Vagina (tissue), 2 donors: Measurements from ENCODE around the gene CD200R1. TPM values are rescaled to one million over a fixed set of nuclear protein-coding genes. Genes with fewer than 3 reads are reported as not detected.

Source experiments
- DNase-seq, 2 donors: peaks; one replicate each; pipeline ENCODE4 v3.0.0-alpha.2; 2017; ENCODE audit errors: extremely low spot score in 2 of 2
- H3K27ac ChIP-seq: fragments of 200-600 bp; sonication (generic); one replicate; pipeline ENCODE4 v1.5.1; 2019
- H3K27me3 ChIP-seq: fragments of 200-600 bp; sonication (generic); one replicate; pipeline ENCODE4 v1.5.1; 2019
- H3K36me3 ChIP-seq, 2 donors: fragments of 200-600 bp; sonication (generic); one replicate each; pipeline ENCODE4 v1.5.1; 2017 to 2019
- H3K4me1 ChIP-seq: fragments of 200-600 bp; sonication (generic); one replicate; pipeline ENCODE4 v1.5.1; 2019
- H3K4me3 ChIP-seq, 2 donors: fragments of 200-600 bp; sonication (generic); 1 replicate in 1 of 2; 2 replicates in 1 of 2; pipeline ENCODE4 v1.5.1; 2016 to 2019
- H3K9me3 ChIP-seq: fragments of 200-600 bp; sonication (generic); one replicate; pipeline ENCODE4 v1.5.1; 2019
- POLR2A ChIP-seq, 2 donors: fragments of 450-650 bp; IDR thresholded peaks; one replicate each; pipeline ENCODE4 v1.6.1; 2017; ENCODE audit warnings: antibody characterized with exemption in 2 of 2, mild to moderate bottlenecking in 2 of 2, moderate library complexity in 2 of 2
- POLR2AphosphoS5 ChIP-seq, 2 donors: sonication (generic); formaldehyde crosslinking; IDR thresholded peaks; one replicate each; pipeline ENCODE4 v1.9.0; 2017; ENCODE audit warnings: antibody characterized with exemption in 2 of 2, mild to moderate bottlenecking in 2 of 2, low read depth in 1 of 2; ENCODE audit not compliant: insufficient read depth in 1 of 2
- intact Hi-C: fragments of 100-400 bp; cut with DNase I; formaldehyde crosslinking; loops from one replicate; pipeline ENCODE4 v1.15.1; 2023
- total RNA-seq: library from RNA; depleted of rRNA; stranded (reverse); fragments of >200 nt; gene quantifications from one replicate; pipeline ENCODE4 v1.2.3, GENCODE V29; 2016
- TF ChIP-seq, protein P1 (sequence below), 3 experiments: fragments of 450-650 bp in 2 of 3; fragments of 200-600 bp in 1 of 3; sonication (generic) in 1 of 3; IDR thresholded peaks; one replicate each; pipeline ENCODE4 v1.5.1; 2017 to 2019; ENCODE audit warnings: antibody characterized with exemption in 3 of 3, mild to moderate bottlenecking in 2 of 3, moderate library complexity in 2 of 3

CD200R1 gene
- total RNA-seq, 1 donor from 2014 or later = 0.49 TPM

DNA sequence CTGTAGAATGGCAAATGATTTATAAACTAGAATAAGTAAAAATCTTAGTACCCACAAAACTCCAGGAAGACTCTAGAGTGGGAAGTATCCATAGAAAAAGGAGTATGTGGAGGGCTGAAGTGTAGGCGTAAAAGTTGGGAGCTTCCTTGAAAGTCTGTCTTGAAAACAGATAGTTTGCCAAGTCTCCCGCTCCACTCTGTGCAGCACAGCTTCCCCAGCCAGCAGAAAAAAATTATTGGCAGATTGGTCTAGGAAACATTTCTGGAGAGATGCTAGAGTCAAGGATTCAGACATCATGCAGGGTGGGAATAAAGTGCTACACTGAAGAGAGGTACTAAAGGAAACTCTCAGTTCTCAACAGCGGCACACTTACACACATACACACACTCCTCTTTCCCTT lies 74.8 kb downstream of the CD200R1 start:
- Histone ChIP-seq H3K27me3 (no peaks in the 10 kb centered on the region), H3K36me3 (no peaks in the 10 kb centered on the region), H3K4me3 (no peak overlapping the region), H3K4me1 (no peaks in the 10 kb centered on the region), H3K9me3 (no peaks in the 10 kb centered on the region), H3K27ac (no peak overlapping the region)
- DNase-seq = no peak
- intact Hi-C loops = no loop called here
- TF ChIP-seq POLR2A (IDR thresholded peaks at IDR 0.05) = no peak
- TF ChIP-seq POLR2AphosphoS5 (IDR thresholded peaks at IDR 0.05; ENCODE audit: insufficient read depth in 1 of 2, low read depth in 1 of 2) = no peak
- TF ChIP-seq, protein P1, sequence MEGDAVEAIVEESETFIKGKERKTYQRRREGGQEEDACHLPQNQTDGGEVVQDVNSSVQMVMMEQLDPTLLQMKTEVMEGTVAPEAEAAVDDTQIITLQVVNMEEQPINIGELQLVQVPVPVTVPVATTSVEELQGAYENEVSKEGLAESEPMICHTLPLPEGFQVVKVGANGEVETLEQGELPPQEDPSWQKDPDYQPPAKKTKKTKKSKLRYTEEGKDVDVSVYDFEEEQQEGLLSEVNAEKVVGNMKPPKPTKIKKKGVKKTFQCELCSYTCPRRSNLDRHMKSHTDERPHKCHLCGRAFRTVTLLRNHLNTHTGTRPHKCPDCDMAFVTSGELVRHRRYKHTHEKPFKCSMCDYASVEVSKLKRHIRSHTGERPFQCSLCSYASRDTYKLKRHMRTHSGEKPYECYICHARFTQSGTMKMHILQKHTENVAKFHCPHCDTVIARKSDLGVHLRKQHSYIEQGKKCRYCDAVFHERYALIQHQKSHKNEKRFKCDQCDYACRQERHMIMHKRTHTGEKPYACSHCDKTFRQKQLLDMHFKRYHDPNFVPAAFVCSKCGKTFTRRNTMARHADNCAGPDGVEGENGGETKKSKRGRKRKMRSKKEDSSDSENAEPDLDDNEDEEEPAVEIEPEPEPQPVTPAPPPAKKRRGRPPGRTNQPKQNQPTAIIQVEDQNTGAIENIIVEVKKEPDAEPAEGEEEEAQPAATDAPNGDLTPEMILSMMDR (IDR thresholded peaks at IDR 0.05) = no peak

DNA sequence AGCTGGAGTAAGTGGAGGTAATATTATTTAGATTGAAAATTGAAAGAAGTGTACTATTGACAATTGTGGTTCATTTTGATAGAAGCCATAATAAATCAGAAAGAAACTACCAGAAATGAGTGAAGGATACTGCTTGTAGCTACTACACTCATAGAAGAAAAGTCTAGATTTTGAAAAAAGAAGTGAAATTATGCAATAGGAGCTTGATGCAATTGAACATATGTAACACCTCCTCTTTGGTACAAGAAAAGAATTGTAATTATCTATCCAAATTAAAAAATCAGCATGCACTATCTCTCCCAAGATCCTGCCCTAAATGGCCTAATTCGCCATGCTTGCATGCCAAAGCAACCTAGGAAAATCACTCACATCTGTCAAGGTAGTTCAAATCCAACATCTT lies 77.1 kb downstream of the CD200R1 start:
- H3K4me1 ChIP-seq = no peaks in the 10 kb centered on the region
- no peaks in the 10 kb centered on the region for H3K27me3 ChIP-seq
- no peaks in the 10 kb centered on the region for H3K36me3 ChIP-seq
- no peak overlapping the region for H3K27ac ChIP-seq
- TF ChIP-seq POLR2AphosphoS5 (IDR thresholded peaks at IDR 0.05; ENCODE audit: insufficient read depth in 1 of 2, low read depth in 1 of 2) (no peak), POLR2A (IDR thresholded peaks at IDR 0.05) (no peak)
- TF ChIP-seq, protein P1 (IDR thresholded peaks at IDR 0.05) = no peak
- DNase-seq = no peak
- H3K4me3 ChIP-seq = no peak overlapping the region
- H3K9me3 ChIP-seq = no peaks in the 10 kb centered on the region
- intact Hi-C loops = no loop called here

DNA sequence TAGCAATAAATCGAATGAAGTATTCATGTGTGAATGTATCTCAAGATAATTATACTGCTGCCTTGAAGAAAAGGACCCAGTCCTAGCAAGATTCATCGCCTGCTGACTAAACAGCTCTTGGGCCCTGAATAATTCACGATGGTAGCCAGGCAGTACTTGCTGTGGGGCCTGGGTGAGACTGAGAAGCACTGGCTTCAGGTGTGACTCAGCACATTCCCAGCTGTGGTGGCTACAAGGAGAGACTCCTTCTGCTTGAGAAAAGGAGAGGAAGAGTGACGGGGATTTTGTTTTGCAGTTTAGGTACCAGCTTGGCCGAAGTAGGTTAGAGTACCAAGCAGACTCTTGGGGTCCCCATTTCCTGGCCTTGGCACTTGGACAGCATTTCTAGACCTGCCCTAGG lies 80.6 kb downstream of the CD200R1 start:
- intact Hi-C loops = no loop called here
- Histone ChIP-seq H3K4me3 (no peak overlapping the region), H3K9me3 (no peaks in the 10 kb centered on the region), H3K36me3 (no peaks in the 10 kb centered on the region), H3K4me1 (no peaks in the 10 kb centered on the region), H3K27me3 (no peaks in the 10 kb centered on the region), H3K27ac (no peak overlapping the region)
- TF ChIP-seq POLR2AphosphoS5 (IDR thresholded peaks at IDR 0.05; ENCODE audit: insufficient read depth in 1 of 2, low read depth in 1 of 2) (no peak), POLR2A (IDR thresholded peaks at IDR 0.05) (no peak)
- TF ChIP-seq, protein P1 (IDR thresholded peaks at IDR 0.05) = no peak
- no peak for DNase-seq

DNA sequence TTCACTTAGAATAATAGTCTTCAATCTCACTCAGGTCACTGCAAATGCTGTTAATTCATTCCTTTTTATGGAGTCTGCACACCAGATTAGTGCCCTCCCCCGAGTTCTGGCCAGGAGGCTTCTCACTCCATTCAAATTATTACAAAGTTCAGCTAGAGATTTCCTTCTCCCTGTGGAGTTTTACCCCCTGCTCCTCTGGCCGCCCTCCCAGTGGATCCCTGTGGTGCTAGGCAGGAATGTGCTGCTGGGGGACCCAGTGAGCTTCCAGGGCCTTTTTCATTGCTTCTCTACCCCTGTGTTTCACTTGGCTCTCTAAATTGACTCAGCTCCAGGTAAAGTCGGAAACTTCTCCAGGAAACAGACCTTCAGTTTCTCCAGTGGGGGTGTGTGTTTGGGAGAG lies 85.5 kb downstream of the CD200R1 start:
- H3K27ac ChIP-seq = no peak overlapping the region
- intact Hi-C loops = no loop called here
- no peak for TF ChIP-seq POLR2AphosphoS5 (IDR thresholded peaks at IDR 0.05; ENCODE audit: insufficient read depth in 1 of 2, low read depth in 1 of 2)
- TF ChIP-seq, protein P1 (IDR thresholded peaks at IDR 0.05) = no peak
- no peak for TF ChIP-seq POLR2A (IDR thresholded peaks at IDR 0.05)
- H3K4me3 ChIP-seq = no peak overlapping the region
- DNase-seq = no peak
- no peaks in the 10 kb centered on the region for H3K4me1 ChIP-seq
- no peaks in the 10 kb centered on the region for H3K27me3 ChIP-seq
- H3K36me3 ChIP-seq = no peaks in the 10 kb centered on the region
- H3K9me3 ChIP-seq = no peaks in the 10 kb centered on the region

DNA sequence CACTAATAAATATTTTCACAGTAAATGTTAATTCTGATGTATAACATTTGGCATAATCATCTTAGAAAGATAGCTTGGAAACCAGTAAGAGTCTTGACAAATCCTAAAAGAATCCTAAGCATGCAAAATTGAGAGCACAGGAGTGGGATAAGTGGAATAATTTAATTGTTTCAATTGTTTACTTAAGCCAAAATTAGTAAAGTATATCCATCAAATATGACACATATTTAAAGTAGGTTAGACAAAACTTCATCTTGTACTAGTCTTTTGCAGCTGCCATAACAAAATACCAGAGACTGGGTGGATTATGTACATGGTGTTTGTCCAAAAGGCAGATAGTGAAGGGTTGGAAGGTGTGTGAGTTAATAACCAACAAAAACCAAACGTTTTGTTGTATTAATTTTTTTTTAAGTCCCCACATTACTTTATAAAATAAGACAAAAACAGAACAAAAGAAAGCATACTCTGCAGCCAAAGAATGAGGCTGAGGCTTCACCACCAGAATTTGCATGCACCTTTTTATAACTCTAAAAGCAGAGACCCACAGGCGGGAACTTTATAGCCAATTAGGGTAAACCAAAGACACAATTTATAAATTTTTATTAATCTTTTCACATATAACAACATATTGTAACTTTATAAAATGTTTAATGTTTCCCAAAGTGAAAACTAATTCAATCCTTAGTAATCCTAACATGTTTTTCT lies 86.4 kb downstream of the CD200R1 start:
- no peaks in the 10 kb centered on the region for H3K27me3 ChIP-seq

More for the DNA sequence above, 86.4 kb downstream of the CD200R1 start:
- no peak for DNase-seq
- no peaks in the 10 kb centered on the region for H3K9me3 ChIP-seq
- no peak overlapping the region for H3K4me3 ChIP-seq
- H3K36me3 ChIP-seq = no peaks in the 10 kb centered on the region
- intact Hi-C loops = no loop called here
- no peaks in the 10 kb centered on the region for H3K4me1 ChIP-seq
- TF ChIP-seq, protein P1 (IDR thresholded peaks at IDR 0.05) = no peak
- TF ChIP-seq POLR2A (IDR thresholded peaks at IDR 0.05) (no peak), POLR2AphosphoS5 (IDR thresholded peaks at IDR 0.05; ENCODE audit: insufficient read depth in 1 of 2, low read depth in 1 of 2) (no peak)
- no peak overlapping the region for H3K27ac ChIP-seq
